H1 (cell line): Measurements from ENCODE around the gene ATP7B. TPM values are rescaled to one million over a fixed set of nuclear protein-coding genes. Genes with fewer than 3 reads are reported as not detected.

Experiments
- CTCF ChIA-PET: fragments of 300-600 bp; sonication (Branson Sonifier 250); formaldehyde crosslinking; loops from one replicate; lab custom pipeline; 2021; ENCODE audit not compliant: partially characterized antibody; lab: Charles Lee
- POLR2A ChIA-PET: fragments of 300-600 bp; sonication (Branson Sonifier 250); formaldehyde crosslinking; loops from one replicate; lab custom pipeline; 2021; ENCODE audit warnings: inconsistent platforms; ENCODE audit not compliant: partially characterized antibody; lab: Charles Lee
- DNase-seq, 2 experiments: peaks; one replicate each; pipeline versions ENCODE4 v3.0.0 to v3.0.0-alpha.2; 2010 to 2022; ENCODE audit warnings: low spot score in 2 of 2, low read depth in 1 of 2, mixed read lengths in 1 of 2
- FAIRE-seq: peaks from 2 replicates; lab custom pipeline; 2011; peaks lifted over from hg19 to GRCh38; lab: Jason Lieb, UNC
- H2AFZ ChIP-seq: 2 replicates; pipeline ENCODE4 v1.8.1; 2012; ENCODE audit warnings: low read length, inconsistent platforms
- H2AK5ac ChIP-seq: 2 replicates; pipeline ENCODE4 v1.6.1; 2013; ENCODE audit warnings: low read depth, low read length
- H2BK120ac ChIP-seq: replicated peaks from 2 replicates; pipeline ENCODE3; 2013; ENCODE audit warnings: low read depth, low read length, inconsistent platforms
- H2BK12ac ChIP-seq: 2 replicates; pipeline ENCODE4 v1.6.1; 2013; ENCODE audit warnings: low read depth, low read length
- H2BK15ac ChIP-seq: 2 replicates; pipeline ENCODE4 v1.6.1; 2013; ENCODE audit warnings: low read length
- H2BK20ac ChIP-seq: 2 replicates; pipeline ENCODE4 v1.6.1; 2013; ENCODE audit warnings: low read length
- H2BK5ac ChIP-seq: 2 replicates; pipeline ENCODE4 v1.6.1; 2013; ENCODE audit warnings: low read depth, low read length
- H3K14ac ChIP-seq: 2 replicates; pipeline ENCODE4 v1.6.1; 2013; ENCODE audit warnings: inconsistent platforms; ENCODE audit not compliant: insufficient read length
- H3K18ac ChIP-seq: 2 replicates; pipeline ENCODE4 v1.6.1; 2013; ENCODE audit warnings: low read length; ENCODE audit errors: extremely low read depth
- H3K23ac ChIP-seq: 2 replicates; pipeline ENCODE4 v1.6.1; 2013; ENCODE audit warnings: inconsistent platforms; ENCODE audit not compliant: insufficient read length
- H3K23me2 ChIP-seq: 2 replicates; pipeline ENCODE4 v1.6.1; 2013; ENCODE audit warnings: low read depth, low read length
- H3K27ac ChIP-seq: 2 replicates; pipeline ENCODE4 v1.6.1; 2011; ENCODE audit warnings: low read depth, low read length, inconsistent platforms
- H3K27me3 ChIP-seq, 4 experiments: replicated peaks in 1 of 4; 1 replicate in 1 of 4; 2 replicates in 3 of 4; pipeline versions ENCODE4 v1.6.1 to v1.8.1; 2011 to 2013; ENCODE audit warnings: low read length in 3 of 4, mild to moderate bottlenecking in 3 of 4, inconsistent platforms in 2 of 4, mixed read lengths in 2 of 4, moderate library complexity in 1 of 4; ENCODE audit not compliant: control insufficient read depth in 3 of 4, insufficient read depth in 3 of 4; ENCODE audit errors: extremely low read depth in 1 of 4
- H3K36me3 ChIP-seq, 4 experiments: 2 replicates each; pipeline versions ENCODE4 v1.6.1 to v1.8.1; 2011 to 2013; ENCODE audit warnings: mild to moderate bottlenecking in 4 of 4, low read length in 3 of 4, moderate library complexity in 2 of 4, control low read depth in 1 of 4, inconsistent platforms in 1 of 4; ENCODE audit not compliant: insufficient read depth in 4 of 4, control insufficient read depth in 2 of 4
- H3K4ac ChIP-seq: replicated peaks from 2 replicates; pipeline ENCODE3; 2013; ENCODE audit warnings: low read length, low read depth, mixed read lengths, inconsistent platforms; ENCODE audit not compliant: insufficient read length
- H3K4me1 ChIP-seq, 4 experiments: replicated peaks in 1 of 4; 1 replicate in 1 of 4; 2 replicates in 3 of 4; pipeline versions ENCODE4 v1.6.1 to v1.8.1; 2011 to 2013; ENCODE audit warnings: low read length in 3 of 4, inconsistent platforms in 2 of 4, mixed read lengths in 1 of 4; ENCODE audit not compliant: insufficient read depth in 4 of 4, control insufficient read depth in 3 of 4
- H3K4me2 ChIP-seq, 2 experiments: 2 replicates each; pipeline versions ENCODE4 v1.6.1 to v1.8.1; 2011 to 2013; ENCODE audit warnings: low read depth in 2 of 2, low read length in 2 of 2, control low read depth in 1 of 2, inconsistent platforms in 1 of 2, mild to moderate bottlenecking in 1 of 2; ENCODE audit not compliant: insufficient read depth in 1 of 2
- H3K4me3 ChIP-seq, 4 experiments: fragments of 200-600, 300-600 bp in 1 of 4; sonication (generic), shearing (Covaris generic), sonication (Bioruptor Twin) in 1 of 4; 2 replicates each; pipeline versions ENCODE4 v1.5.1 to v1.8.1; 2011 to 2016; ENCODE audit warnings: low read length in 4 of 4, low read depth in 3 of 4, control low read depth in 2 of 4, inconsistent platforms in 2 of 4, mild to moderate bottlenecking in 2 of 4, mixed read lengths in 1 of 4, moderate library complexity in 1 of 4; ENCODE audit not compliant: insufficient read depth in 2 of 4; ENCODE audit errors: extremely low read depth in 1 of 4
- H3K56ac ChIP-seq: replicated peaks from 2 replicates; pipeline ENCODE3; 2013; ENCODE audit warnings: low read depth, mild to moderate bottlenecking, mixed read lengths, low read length, inconsistent platforms; ENCODE audit not compliant: insufficient read length
- H3K79me1 ChIP-seq: 2 replicates; pipeline ENCODE4 v1.6.1; 2013; ENCODE audit warnings: low read depth, low read length, control low read depth
- H3K79me2 ChIP-seq, 2 experiments: 2 replicates each; pipeline versions ENCODE4 v1.6.1 to v1.8.1; 2012 to 2013; ENCODE audit warnings: low read length in 2 of 2, mild to moderate bottlenecking in 2 of 2, inconsistent platforms in 1 of 2; ENCODE audit not compliant: insufficient read depth in 2 of 2, control insufficient read depth in 1 of 2
- H3K9ac ChIP-seq, 4 experiments: replicated peaks in 1 of 4; 1 replicate in 1 of 4; 2 replicates in 3 of 4; pipeline versions ENCODE4 v1.6.1 to v1.8.1; 2011 to 2013; ENCODE audit warnings: low read depth in 3 of 4, low read length in 3 of 4, control low read depth in 2 of 4, mild to moderate bottlenecking in 2 of 4, moderate library complexity in 2 of 4, inconsistent platforms in 1 of 4; ENCODE audit errors: extremely low read depth in 1 of 4
- H3K9me3 ChIP-seq, 2 experiments: 2 replicates each; pipeline versions ENCODE4 v1.6.1 to v1.8.1; 2012 to 2013; ENCODE audit warnings: mild to moderate bottlenecking in 2 of 2, moderate library complexity in 2 of 2, control low read depth in 1 of 2, inconsistent platforms in 1 of 2, low read depth in 1 of 2, low read length in 1 of 2, mixed read lengths in 1 of 2; ENCODE audit not compliant: insufficient read depth in 2 of 2
- H4K20me1 ChIP-seq, 2 experiments: replicated peaks in 1 of 2; 2 replicates each; pipeline versions ENCODE3 to v1.8.1; 2011 to 2013; ENCODE audit warnings: inconsistent platforms in 2 of 2, low read length in 2 of 2, mild to moderate bottlenecking in 1 of 2; ENCODE audit not compliant: insufficient read depth in 2 of 2, control insufficient read depth in 1 of 2
- H4K5ac ChIP-seq: 2 replicates; pipeline ENCODE4 v1.6.1; 2013; ENCODE audit warnings: low read length, low read depth, mixed read lengths, inconsistent platforms; ENCODE audit not compliant: insufficient read length
- H4K8ac ChIP-seq: 2 replicates; pipeline ENCODE4 v1.8.0; 2013; ENCODE audit warnings: mild to moderate bottlenecking, moderate library complexity, low read length, inconsistent platforms; ENCODE audit not compliant: insufficient read depth; ENCODE audit errors: extremely low read depth
- H4K91ac ChIP-seq: replicated peaks from 2 replicates; pipeline ENCODE3; 2013; ENCODE audit warnings: low read length, mixed read lengths, inconsistent platforms; ENCODE audit not compliant: insufficient read length
- GTF2F1 ChIP-seq: IDR thresholded peaks from 2 replicates; pipeline ENCODE4 v1.6.1; 2012; ENCODE audit warnings: low read depth, low read length, improper control_type of control experiment, borderline replicate concordance
- RFX5 ChIP-seq: IDR thresholded peaks from 2 replicates; pipeline ENCODE4 v1.6.1; 2011; ENCODE audit warnings: low read depth, low read length, improper control_type of control experiment, borderline replicate concordance
- WGBS, 2 experiments: shearing (Covaris generic) in 1 of 2; methylation state at CpG; one replicate each; pipeline versions ENCODE4 v1.1.6 to v1.1.7; 2013 to 2015; ENCODE audit warnings: low lambda C conversion rate in 2 of 2, mixed read lengths in 2 of 2, inconsistent platforms in 1 of 2, low coverage in 1 of 2, missing lambda C conversion rate in 1 of 2; ENCODE audit not compliant: insufficient replicate concordance in 2 of 2, insufficient coverage in 1 of 2, insufficient read length in 1 of 2; ENCODE audit errors: extremely low coverage in 1 of 2, missing lambda C conversion rate in 1 of 2; 5-methylcytosine and 5-hydroxymethylcytosine counted together
- polyA plus RNA-seq, 7 experiments: library from polyadenylated mRNA; depleted of rRNA in 3 of 7; stranded (reverse) in 5 of 7; unstranded in 2 of 7; fragments of >200 nt in 5 of 7; fragments of 200-250 nt in 2 of 7; gene quantifications; 1 replicate in 5 of 7; 2 replicates in 1 of 7; 4 replicates in 1 of 7; pipeline versions ENCODE4 v1.2.1 to v1.2.3, GENCODE V29; 2011 to 2013; ENCODE audit warnings: missing spikeins in 2 of 7, mixed read lengths in 2 of 7
- total RNA-seq: library from RNA; stranded (reverse); fragmentation: NEBNext Ultra II Directional; extraction: Animal tissue kit (Norgen Biotek cat#: 25700); gene quantifications from 2 replicates; pipeline ENCODE4 v1.2.1, GENCODE V29; 2021
- TF ChIP-seq, protein P1 (sequence below), 3 experiments: IDR thresholded peaks; 1 replicate in 2 of 3; 2 replicates in 1 of 3; pipeline versions ENCODE4 v1.5.1 to v1.6.1; 2011; ENCODE audit warnings: low read length in 3 of 3, mild to moderate bottlenecking in 3 of 3, inconsistent platforms in 2 of 3, low read depth in 1 of 3, moderate library complexity in 1 of 3; ENCODE audit not compliant: insufficient read depth in 1 of 3; ENCODE audit errors: control extremely low read depth in 1 of 3
- TF ChIP-seq, protein P2 (sequence below): IDR thresholded peaks from 2 replicates; pipeline ENCODE4 v1.6.1; 2012; ENCODE audit warnings: inconsistent platforms

The ATP7B gene
- total and polyA plus RNA-seq, 2 of the 8 experiments (the other 6 are each of a cell fraction or from before 2014, with no cell fraction given), result 4.1 to 9.2 TPM

DNA sequence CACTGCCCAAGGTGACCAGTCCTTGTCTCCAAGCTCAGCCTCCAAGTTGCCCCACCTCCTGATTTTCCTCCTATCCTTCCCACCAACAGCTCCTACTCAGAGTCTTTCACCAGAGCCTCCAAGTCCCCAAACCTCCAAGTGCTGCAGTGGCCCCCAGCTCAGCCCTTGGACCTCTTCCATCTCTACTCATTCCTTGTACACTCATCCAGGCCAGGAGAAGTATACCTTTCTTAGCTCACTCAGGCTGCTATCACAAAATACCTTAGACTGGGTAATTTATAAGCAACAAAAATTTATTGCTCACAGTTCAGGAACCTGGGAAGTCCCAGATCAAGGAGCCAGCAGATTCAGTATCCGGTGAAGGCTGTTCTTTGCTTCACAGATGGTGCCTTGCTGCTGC is 11.3 kb downstream of the ATP7B start:
- peaks cover 7% of the 10 kb centered on the region; the same call in 1 of the 2 replicates for H3K79me1 ChIP-seq
- H2BK20ac ChIP-seq, result no peak overlapping the region
- H3K36me3 ChIP-seq, result no peaks in the 10 kb centered on the region
- H4K91ac ChIP-seq, result peak overlapping the region; percentile 23
- FAIRE-seq (no peak), DNase-seq (no peak)
- H3K23me2 ChIP-seq, result peaks cover 2% of the 10 kb centered on the region; the same call in 1 of the 2 replicates
- 92% methylated on average over 1 of the region's 1 CpG; no CpG with 5 or more reads in 1 of the 2 experiments for WGBS, 2 experiments
- H2BK12ac ChIP-seq, result peak overlapping the region; percentile 0; the same call in 1 of the 2 replicates
- no peak overlapping the region for H2AK5ac ChIP-seq
- no peak overlapping the region for H2BK15ac ChIP-seq
- H3K27ac ChIP-seq, result no peak overlapping the region
- peaks cover 0 to 3% of the 10 kb centered on the region in 2 experiments for H4K20me1 ChIP-seq
- H4K5ac ChIP-seq, result no peak overlapping the region
- no peak overlapping the region for H3K56ac ChIP-seq
- H3K18ac ChIP-seq, result no peak overlapping the region
- no peak overlapping the region for H3K4ac ChIP-seq
- ChIA-PET CTCF (interaction anchor here (0.6 to 6.7 kb wide), 15 partner anchors 9 to 656 kb away, joined by 3 to 107 read pairs (median 6); partner anchors contain the start of genes ALG11, ATP7B and NEK5), POLR2A (interaction anchor here (1.2 kb wide), 1 partner anchor 13 kb away, joined by 5 read pairs; the partner anchor contains the start of gene ALG11)
- no peaks in the 10 kb centered on the region for H3K79me2 ChIP-seq
- no peak overlapping the region for H2BK120ac ChIP-seq
- no peaks in the 10 kb centered on the region; a peak in 1 of 7 replicates for H3K27me3 ChIP-seq
- H3K23ac ChIP-seq, result no peak overlapping the region
- no peak overlapping the region for H3K4me2 ChIP-seq
- no peak overlapping the region for H2BK5ac ChIP-seq
- no peak overlapping the region for H3K9ac ChIP-seq
- no peaks in the 10 kb centered on the region for H3K9me3 ChIP-seq
- H2AFZ ChIP-seq, result no peak overlapping the region
- no peak overlapping the region for H3K14ac ChIP-seq
- H3K4me3 ChIP-seq, result no peak overlapping the region
- no peak overlapping the region; the same call in 1 of the 2 replicates for H4K8ac ChIP-seq
- H3K4me1 ChIP-seq, result peaks cover 0 to 19% (median 14%) of the 10 kb centered on the region in 4 experiments; a peak in 5 of 7 replicates
- TF ChIP-seq, protein P1, sequence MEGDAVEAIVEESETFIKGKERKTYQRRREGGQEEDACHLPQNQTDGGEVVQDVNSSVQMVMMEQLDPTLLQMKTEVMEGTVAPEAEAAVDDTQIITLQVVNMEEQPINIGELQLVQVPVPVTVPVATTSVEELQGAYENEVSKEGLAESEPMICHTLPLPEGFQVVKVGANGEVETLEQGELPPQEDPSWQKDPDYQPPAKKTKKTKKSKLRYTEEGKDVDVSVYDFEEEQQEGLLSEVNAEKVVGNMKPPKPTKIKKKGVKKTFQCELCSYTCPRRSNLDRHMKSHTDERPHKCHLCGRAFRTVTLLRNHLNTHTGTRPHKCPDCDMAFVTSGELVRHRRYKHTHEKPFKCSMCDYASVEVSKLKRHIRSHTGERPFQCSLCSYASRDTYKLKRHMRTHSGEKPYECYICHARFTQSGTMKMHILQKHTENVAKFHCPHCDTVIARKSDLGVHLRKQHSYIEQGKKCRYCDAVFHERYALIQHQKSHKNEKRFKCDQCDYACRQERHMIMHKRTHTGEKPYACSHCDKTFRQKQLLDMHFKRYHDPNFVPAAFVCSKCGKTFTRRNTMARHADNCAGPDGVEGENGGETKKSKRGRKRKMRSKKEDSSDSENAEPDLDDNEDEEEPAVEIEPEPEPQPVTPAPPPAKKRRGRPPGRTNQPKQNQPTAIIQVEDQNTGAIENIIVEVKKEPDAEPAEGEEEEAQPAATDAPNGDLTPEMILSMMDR (IDR thresholded peaks at IDR 0.05; ENCODE audit: control extremely low read depth in 1 of 3, insufficient read depth in 1 of 3, low read depth in 1 of 3, low read length in 3 of 3), result no peak
- TF ChIP-seq, protein P2, sequence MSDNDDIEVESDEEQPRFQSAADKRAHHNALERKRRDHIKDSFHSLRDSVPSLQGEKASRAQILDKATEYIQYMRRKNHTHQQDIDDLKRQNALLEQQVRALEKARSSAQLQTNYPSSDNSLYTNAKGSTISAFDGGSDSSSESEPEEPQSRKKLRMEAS, result no peak
- no peak for TF ChIP-seq GTF2F1
- TF ChIP-seq RFX5, result no peak
